Measurements from ENCODE around the gene PEX26.
"Not testable (repeated sequence)": the region's sequence is repeated elsewhere in the genome, so short reads cannot be mapped to it uniquely, and the experiment has no call there.

Gene PEX26

DNA sequence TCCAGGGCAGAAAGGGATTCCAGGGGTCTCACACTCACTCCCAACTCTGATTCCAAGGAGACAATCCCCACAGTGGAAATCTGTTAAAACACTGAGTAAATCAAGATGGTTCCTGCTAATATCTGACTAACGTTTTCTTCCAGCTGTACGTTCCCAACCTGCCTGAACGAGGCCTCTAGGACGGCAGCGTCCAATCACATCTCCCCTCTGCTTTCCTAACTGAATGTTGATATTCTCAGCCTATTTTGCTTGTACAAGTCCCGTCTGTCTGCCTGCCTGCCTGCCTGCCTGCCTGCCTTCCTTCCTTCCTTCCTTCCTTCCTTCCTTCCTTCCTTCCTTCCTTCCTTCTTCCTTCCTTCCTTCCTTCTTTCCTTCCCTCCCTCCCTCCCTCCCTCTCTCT is 14.1 kb upstream of the PEX26 start:
- not testable (repeated sequence) for H3K9me3 ChIP-seq (ENCODE audit: control insufficient read depth in 5 of 5, low read length in 5 of 5); H3K27ac ChIP-seq (ENCODE audit: low read depth, low read length); H3K9ac ChIP-seq (ENCODE audit: low read length in 5 of 5); H3K27me3 ChIP-seq (ENCODE audit: control insufficient read depth in 5 of 5, insufficient read depth in 4 of 5, low read length in 5 of 5); H3K36me3 ChIP-seq (ENCODE audit: control insufficient read depth in 5 of 5, insufficient read depth in 5 of 5, low read length in 5 of 5); H3K4me3 ChIP-seq (ENCODE audit: low read depth in 1 of 5, low read length in 5 of 5)
- H3K4me1 ChIP-seq (ENCODE audit: control insufficient read depth in 5 of 5, insufficient read depth in 5 of 5, low read length in 5 of 5), result peaks cover 2 to 23% (median 21%) of the 10 kb centered on the region in 5 donors

- Histone ChIP-seq H3K9ac (ENCODE audit: low read length in 5 of 5) (no peak overlapping the region), H3K27me3 (ENCODE audit: control insufficient read depth in 5 of 5, insufficient read depth in 4 of 5, low read length in 5 of 5) (peaks cover 0 to 3% (median 2%) of the 10 kb centered on the region in 5 donors), H3K4me1 (ENCODE audit: control insufficient read depth in 5 of 5, insufficient read depth in 5 of 5, low read length in 5 of 5) (peaks cover 2 to 32% (median 27%) of the 10 kb centered on the region in 5 donors)
Observed at GRCh38 chr22:18064636-18065035, 13.2 kb upstream of the PEX26 start.

GRCh38 chr22:18065256-18065655 is 12.5 kb upstream of the PEX26 start:
- H3K27ac ChIP-seq (ENCODE audit: low read depth, low read length), result no peak overlapping the region
- H3K4me1 ChIP-seq (ENCODE audit: control insufficient read depth in 5 of 5, insufficient read depth in 5 of 5, low read length in 5 of 5), result peaks cover 2 to 32% (median 27%) of the 10 kb centered on the region in 5 donors

More at GRCh38 chr22:18064636-18065035, 13.2 kb upstream of the PEX26 start:
- no peaks in the 10 kb centered on the region for H3K9me3 ChIP-seq (ENCODE audit: control insufficient read depth in 5 of 5, low read length in 5 of 5)
- no peak overlapping the region for H3K27ac ChIP-seq (ENCODE audit: low read depth, low read length)
- H3K4me3 ChIP-seq (ENCODE audit: low read depth in 1 of 5, low read length in 5 of 5), result no peak overlapping the region
- H3K36me3 ChIP-seq (ENCODE audit: control insufficient read depth in 5 of 5, insufficient read depth in 5 of 5, low read length in 5 of 5), result no peaks in the 10 kb centered on the region

DNA sequence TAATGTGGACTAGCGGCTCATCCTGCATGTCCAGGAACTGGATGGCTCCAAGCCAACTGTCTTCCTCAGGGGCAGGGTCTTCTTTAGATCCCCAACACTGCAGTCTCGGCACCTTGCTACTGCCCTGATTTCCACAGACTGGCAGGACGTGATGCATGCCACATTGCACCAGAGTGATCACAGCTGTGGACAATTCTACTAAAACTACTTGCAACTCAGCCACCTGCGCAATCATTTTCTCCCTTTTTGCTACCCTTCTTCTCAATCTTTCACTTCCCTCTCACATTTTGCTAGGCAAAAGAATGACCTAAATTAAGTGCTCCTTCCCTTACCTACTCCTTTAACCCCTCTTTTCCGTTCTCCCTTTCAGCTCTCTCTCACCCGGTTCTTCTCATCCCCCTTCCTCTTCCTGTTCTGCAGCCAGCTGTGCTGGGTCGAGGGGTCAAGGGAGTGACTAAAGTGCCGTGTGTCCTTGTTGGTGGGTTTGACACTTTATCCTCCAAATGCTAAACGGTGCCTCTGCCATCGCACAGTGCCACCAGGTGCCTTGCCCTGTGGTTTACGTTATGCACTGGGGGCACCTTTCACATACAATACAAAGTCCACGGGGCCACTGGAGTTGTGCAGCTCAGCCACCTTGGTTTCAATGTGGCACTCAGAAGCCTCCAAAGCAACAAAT is 11.5 kb upstream of the PEX26 start:
- no peak overlapping the region for H3K27ac ChIP-seq (ENCODE audit: low read depth, low read length)
- no peak overlapping the region for H3K4me3 ChIP-seq (ENCODE audit: low read depth in 1 of 5, low read length in 5 of 5)
- peaks cover 0 to 2% (median 0%) of the 10 kb centered on the region in 5 donors for H3K27me3 ChIP-seq (ENCODE audit: control insufficient read depth in 5 of 5, insufficient read depth in 4 of 5, low read length in 5 of 5)
- peak overlapping the region in 1 of 5 donors; percentile 19 for H3K9ac ChIP-seq (ENCODE audit: low read length in 5 of 5)
- peaks cover 0 to 26% (median 24%) of the 10 kb centered on the region in 5 donors for H3K4me1 ChIP-seq (ENCODE audit: control insufficient read depth in 5 of 5, insufficient read depth in 5 of 5, low read length in 5 of 5)
- no peaks in the 10 kb centered on the region for H3K36me3 ChIP-seq (ENCODE audit: control insufficient read depth in 5 of 5, insufficient read depth in 5 of 5, low read length in 5 of 5)
- no peaks in the 10 kb centered on the region for H3K9me3 ChIP-seq (ENCODE audit: control insufficient read depth in 5 of 5, low read length in 5 of 5)

More at GRCh38 chr22:18065256-18065655, 12.5 kb upstream of the PEX26 start:
- Histone ChIP-seq H3K4me3 (ENCODE audit: low read depth in 1 of 5, low read length in 5 of 5) (no peak overlapping the region), H3K36me3 (ENCODE audit: control insufficient read depth in 5 of 5, insufficient read depth in 5 of 5, low read length in 5 of 5) (no peaks in the 10 kb centered on the region), H3K9ac (ENCODE audit: low read length in 5 of 5) (no peak overlapping the region), H3K9me3 (ENCODE audit: control insufficient read depth in 5 of 5, low read length in 5 of 5) (no peaks in the 10 kb centered on the region), H3K27me3 (ENCODE audit: control insufficient read depth in 5 of 5, insufficient read depth in 4 of 5, low read length in 5 of 5) (peaks cover 0 to 3% (median 2%) of the 10 kb centered on the region in 5 donors)

DNA sequence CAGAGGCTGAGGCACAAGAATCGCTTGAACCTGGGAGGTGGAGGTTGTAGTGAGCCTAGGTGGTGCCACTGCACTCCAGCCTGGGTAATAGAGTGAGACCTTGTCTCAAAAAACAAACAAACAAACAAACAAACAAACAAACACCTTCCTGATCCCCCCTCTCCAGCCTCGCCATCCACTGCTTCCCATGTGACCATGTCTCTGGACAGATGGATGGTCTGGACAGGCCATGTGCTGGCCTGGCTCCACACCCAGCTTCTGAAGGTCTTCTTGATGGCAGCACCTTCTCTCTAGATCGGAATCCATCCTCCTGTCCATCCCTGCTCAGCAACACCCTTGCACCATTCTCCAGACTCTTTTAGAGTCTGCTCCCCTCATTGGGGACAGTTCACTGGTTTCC is 10.7 kb upstream of the PEX26 start:
- Histone ChIP-seq H3K27me3 (ENCODE audit: control insufficient read depth in 5 of 5, insufficient read depth in 4 of 5, low read length in 5 of 5) (peaks cover 0 to 2% (median 0%) of the 10 kb centered on the region in 5 donors), H3K9ac (ENCODE audit: low read length in 5 of 5) (no peak overlapping the region), H3K27ac (ENCODE audit: low read depth, low read length) (peak overlapping the region; percentile 69), H3K36me3 (ENCODE audit: control insufficient read depth in 5 of 5, insufficient read depth in 5 of 5, low read length in 5 of 5) (no peaks in the 10 kb centered on the region), H3K4me1 (ENCODE audit: control insufficient read depth in 5 of 5, insufficient read depth in 5 of 5, low read length in 5 of 5) (peaks cover 0 to 26% (median 24%) of the 10 kb centered on the region in 5 donors), H3K4me3 (ENCODE audit: low read depth in 1 of 5, low read length in 5 of 5) (no peak overlapping the region), H3K9me3 (ENCODE audit: control insufficient read depth in 5 of 5, low read length in 5 of 5) (no peaks in the 10 kb centered on the region)

DNA sequence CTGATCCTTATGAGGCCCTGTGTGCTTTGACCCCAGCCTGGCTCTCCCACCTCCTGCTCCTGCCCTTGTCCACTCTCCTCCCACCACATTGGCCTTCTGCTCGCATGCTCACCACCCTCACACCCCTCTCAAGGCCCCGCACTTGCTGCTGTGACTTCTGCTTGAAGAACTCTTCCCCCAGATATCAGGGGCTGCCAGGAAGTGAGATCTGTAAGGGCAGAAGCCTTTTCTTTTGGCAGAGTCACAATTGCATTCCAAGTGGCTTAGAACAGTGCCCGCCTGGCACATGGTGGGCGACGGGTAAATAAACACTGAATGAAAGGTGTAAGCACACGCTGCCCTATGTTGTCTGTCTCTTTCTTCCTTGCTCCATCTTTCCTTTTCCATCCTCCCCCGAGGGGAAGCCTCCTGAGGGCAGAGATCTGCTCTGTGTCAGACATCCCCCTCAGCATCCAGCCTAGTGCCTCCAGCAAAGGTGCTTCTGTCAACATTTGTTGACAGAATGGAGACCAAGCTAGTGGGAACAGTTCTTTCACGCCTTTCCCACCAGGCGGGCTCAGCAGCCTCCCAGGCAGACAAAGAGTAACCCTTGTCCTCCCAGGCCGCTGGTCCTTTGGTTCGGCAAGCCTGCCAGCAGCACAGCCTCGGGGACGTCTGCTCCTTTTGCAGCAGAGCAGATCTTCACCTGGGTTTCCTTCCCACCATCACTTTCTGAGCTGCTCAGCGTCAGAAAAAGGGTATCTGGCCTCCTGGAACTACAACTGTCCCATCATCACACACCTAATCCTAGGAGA is 10.0 kb upstream of the PEX26 start:
- peaks cover 0 to 26% (median 24%) of the 10 kb centered on the region in 5 donors for H3K4me1 ChIP-seq (ENCODE audit: control insufficient read depth in 5 of 5, insufficient read depth in 5 of 5, low read length in 5 of 5)
- peak overlapping the region; percentile 69 for H3K27ac ChIP-seq (ENCODE audit: low read depth, low read length)
- no peak overlapping the region for H3K4me3 ChIP-seq (ENCODE audit: low read depth in 1 of 5, low read length in 5 of 5)
- H3K27me3 ChIP-seq (ENCODE audit: control insufficient read depth in 5 of 5, insufficient read depth in 4 of 5, low read length in 5 of 5), result peaks cover 0 to 2% (median 0%) of the 10 kb centered on the region in 5 donors
- peak overlapping the region in 1 of 5 donors; percentile 36 for H3K9ac ChIP-seq (ENCODE audit: low read length in 5 of 5)
- no peaks in the 10 kb centered on the region for H3K9me3 ChIP-seq (ENCODE audit: control insufficient read depth in 5 of 5, low read length in 5 of 5)
- no peaks in the 10 kb centered on the region for H3K36me3 ChIP-seq (ENCODE audit: control insufficient read depth in 5 of 5, insufficient read depth in 5 of 5, low read length in 5 of 5)

DNA sequence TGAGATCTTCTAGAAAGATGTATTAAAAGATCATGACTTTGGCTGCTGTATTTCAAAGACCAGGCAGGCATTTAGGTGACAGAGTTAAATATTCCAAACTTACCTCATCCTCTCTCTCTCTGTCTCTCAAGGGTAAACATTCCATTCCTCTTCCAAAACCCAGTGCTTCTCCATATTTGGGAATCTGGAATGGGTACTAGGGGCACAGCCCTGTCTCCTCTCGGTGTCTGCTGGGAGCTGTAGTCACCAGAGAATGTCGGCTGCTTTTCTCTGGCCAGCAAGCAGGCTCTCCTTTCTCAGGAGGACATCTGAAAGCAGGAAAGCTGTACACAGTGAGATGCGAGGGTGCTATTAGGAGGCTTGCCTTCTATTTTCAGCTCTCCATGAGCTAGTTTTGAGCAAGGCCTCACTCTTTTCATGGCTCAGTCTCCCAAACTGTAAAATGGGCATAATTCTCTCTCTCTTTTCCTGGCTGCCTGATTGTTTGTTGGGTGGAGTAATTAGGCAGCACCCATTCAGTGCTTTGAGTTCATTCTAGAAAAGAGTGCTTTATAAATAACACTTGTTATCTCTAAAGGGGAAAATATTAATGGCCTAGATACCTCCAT is 9.3 kb upstream of the PEX26 start:
- Histone ChIP-seq H3K27ac (ENCODE audit: low read depth, low read length) (peak overlapping the region; percentile 69), H3K4me3 (ENCODE audit: low read depth in 1 of 5, low read length in 5 of 5) (no peak overlapping the region), H3K27me3 (ENCODE audit: control insufficient read depth in 5 of 5, insufficient read depth in 4 of 5, low read length in 5 of 5) (peaks cover 0 to 2% (median 0%) of the 10 kb centered on the region in 5 donors), H3K9ac (ENCODE audit: low read length in 5 of 5) (peak overlapping the region in 2 of 5 donors; percentile 0 to 36), H3K36me3 (ENCODE audit: control insufficient read depth in 5 of 5, insufficient read depth in 5 of 5, low read length in 5 of 5) (no peaks in the 10 kb centered on the region), H3K4me1 (ENCODE audit: control insufficient read depth in 5 of 5, insufficient read depth in 5 of 5, low read length in 5 of 5) (peaks cover 0 to 26% (median 24%) of the 10 kb centered on the region in 5 donors), H3K9me3 (ENCODE audit: control insufficient read depth in 5 of 5, low read length in 5 of 5) (no peaks in the 10 kb centered on the region)

- Histone ChIP-seq H3K4me3 (ENCODE audit: low read depth in 1 of 5, low read length in 5 of 5) (no peak overlapping the region), H3K27me3 (ENCODE audit: control insufficient read depth in 5 of 5, insufficient read depth in 4 of 5, low read length in 5 of 5) (peaks cover 0 to 2% (median 0%) of the 10 kb centered on the region in 5 donors), H3K9ac (ENCODE audit: low read length in 5 of 5) (peak overlapping the region in 1 of 5 donors; percentile 52), H3K4me1 (ENCODE audit: control insufficient read depth in 5 of 5, insufficient read depth in 5 of 5, low read length in 5 of 5) (peaks cover 0 to 26% (median 24%) of the 10 kb centered on the region in 5 donors), H3K27ac (ENCODE audit: low read depth, low read length) (no peak overlapping the region), H3K9me3 (ENCODE audit: control insufficient read depth in 5 of 5, low read length in 5 of 5) (no peaks in the 10 kb centered on the region), H3K36me3 (ENCODE audit: control insufficient read depth in 5 of 5, insufficient read depth in 5 of 5, low read length in 5 of 5) (no peaks in the 10 kb centered on the region)
Observed at GRCh38 chr22:18069041-18069440, 8.7 kb upstream of the PEX26 start.

DNA sequence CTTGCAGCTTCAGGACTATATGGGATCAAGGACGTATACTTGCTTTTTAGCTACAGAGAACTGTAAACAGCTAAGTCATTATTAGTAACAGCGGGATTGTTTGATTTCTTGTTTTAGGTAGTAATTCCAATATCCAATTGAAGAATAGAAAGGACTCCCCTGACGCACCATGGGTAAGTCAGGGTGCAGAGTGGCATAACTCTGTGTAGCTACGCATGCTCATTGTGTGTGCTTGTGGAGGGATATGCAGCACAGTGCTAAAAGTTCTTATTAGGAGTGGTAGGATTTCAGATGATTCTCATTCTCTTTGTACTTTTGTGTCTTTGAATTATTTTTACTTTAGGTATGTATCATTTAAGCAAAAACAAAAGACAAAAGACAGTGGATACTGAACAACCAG is 7.7 kb upstream of the PEX26 start:
- H3K27ac ChIP-seq (ENCODE audit: low read depth, low read length), result no peak overlapping the region
- peaks cover 0 to 26% (median 24%) of the 10 kb centered on the region in 5 donors for H3K4me1 ChIP-seq (ENCODE audit: control insufficient read depth in 5 of 5, insufficient read depth in 5 of 5, low read length in 5 of 5)
- H3K9ac ChIP-seq (ENCODE audit: low read length in 5 of 5), result no peak overlapping the region
- H3K4me3 ChIP-seq (ENCODE audit: low read depth in 1 of 5, low read length in 5 of 5), result no peak overlapping the region
- peaks cover 0 to 1% (median 0%) of the 10 kb centered on the region in 5 donors for H3K27me3 ChIP-seq (ENCODE audit: control insufficient read depth in 5 of 5, insufficient read depth in 4 of 5, low read length in 5 of 5)
- H3K36me3 ChIP-seq (ENCODE audit: control insufficient read depth in 5 of 5, insufficient read depth in 5 of 5, low read length in 5 of 5), result no peaks in the 10 kb centered on the region
- H3K9me3 ChIP-seq (ENCODE audit: control insufficient read depth in 5 of 5, low read length in 5 of 5), result no peaks in the 10 kb centered on the region
